PC-3 (cell line): ENCODE measurements around the gene TMPRSS3.

Experiments
- EZH2 ChIP-seq: fragments of 300-600 bp; sonication (generic); IDR thresholded peaks from one replicate; pipeline ENCODE4 v1.6.1; 2017; ENCODE audit warnings: antibody characterized with exemption, mild to moderate bottlenecking, low read length; ENCODE audit not compliant: unreplicated experiment
- EZH2phosphoT487 ChIP-seq: fragments of 300-600 bp; sonication (generic); IDR thresholded peaks from 2 replicates; pipeline ENCODE4 v1.6.1; 2018; ENCODE audit warnings: mild to moderate bottlenecking, antibody characterized with exemption, low read length, borderline replicate concordance
- TF ChIP-seq, protein P1 (sequence below): fragments of 300-600 bp; sonication (generic); conservative IDR thresholded peaks from 2 replicates; pipeline ENCODE4 v1.5.1; 2017; ENCODE audit warnings: antibody characterized with exemption, low read depth, mild to moderate bottlenecking, low read length

DNA sequence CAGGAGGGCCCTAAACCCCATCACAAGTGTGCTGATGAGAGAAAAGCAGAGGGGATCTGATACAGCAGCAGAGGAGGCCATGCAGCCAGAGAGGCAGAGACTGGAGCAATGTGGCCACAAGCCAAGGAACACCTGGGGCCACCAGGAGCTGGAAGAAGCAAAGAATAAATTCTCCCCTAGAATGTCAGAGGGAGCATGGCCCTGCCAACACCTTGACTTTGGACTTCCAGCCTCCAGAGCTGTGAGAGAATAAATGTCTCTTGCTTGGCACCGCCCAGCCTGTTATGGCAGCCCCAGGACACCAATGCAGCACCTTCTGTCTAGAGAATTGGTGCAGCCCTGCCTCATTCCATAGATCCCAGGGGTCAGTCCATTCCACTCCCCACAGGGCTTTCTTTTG is 33.2 kb upstream of the TMPRSS3 start:
- TF ChIP-seq, protein P1, sequence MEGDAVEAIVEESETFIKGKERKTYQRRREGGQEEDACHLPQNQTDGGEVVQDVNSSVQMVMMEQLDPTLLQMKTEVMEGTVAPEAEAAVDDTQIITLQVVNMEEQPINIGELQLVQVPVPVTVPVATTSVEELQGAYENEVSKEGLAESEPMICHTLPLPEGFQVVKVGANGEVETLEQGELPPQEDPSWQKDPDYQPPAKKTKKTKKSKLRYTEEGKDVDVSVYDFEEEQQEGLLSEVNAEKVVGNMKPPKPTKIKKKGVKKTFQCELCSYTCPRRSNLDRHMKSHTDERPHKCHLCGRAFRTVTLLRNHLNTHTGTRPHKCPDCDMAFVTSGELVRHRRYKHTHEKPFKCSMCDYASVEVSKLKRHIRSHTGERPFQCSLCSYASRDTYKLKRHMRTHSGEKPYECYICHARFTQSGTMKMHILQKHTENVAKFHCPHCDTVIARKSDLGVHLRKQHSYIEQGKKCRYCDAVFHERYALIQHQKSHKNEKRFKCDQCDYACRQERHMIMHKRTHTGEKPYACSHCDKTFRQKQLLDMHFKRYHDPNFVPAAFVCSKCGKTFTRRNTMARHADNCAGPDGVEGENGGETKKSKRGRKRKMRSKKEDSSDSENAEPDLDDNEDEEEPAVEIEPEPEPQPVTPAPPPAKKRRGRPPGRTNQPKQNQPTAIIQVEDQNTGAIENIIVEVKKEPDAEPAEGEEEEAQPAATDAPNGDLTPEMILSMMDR = no peak
- no peak for TF ChIP-seq EZH2phosphoT487
- no peak for TF ChIP-seq EZH2
